GM18505 (cell line): Measurements from ENCODE around the gene ISCA2.

Experiments used
- ATAC-seq: cut with Tn5 transposase; IDR thresholded peaks from one replicate; pipeline ENCODE4 v1.9.1; 2021; ENCODE audit not compliant: unreplicated experiment
- POLR2A ChIP-seq: IDR thresholded peaks from 4 replicates; pipeline ENCODE4 v1.6.1; 2011; ENCODE audit warnings: borderline replicate concordance; ENCODE audit not compliant: insufficient read depth, insufficient read length; ENCODE audit errors: extremely low read depth

The ISCA2 gene

GRCh38 chr14:74505831-74506230 is 12.3 kb downstream of the ISCA2 start:
- no peak for TF ChIP-seq POLR2A

GRCh38 chr14:74506411-74506851 is 12.9 kb downstream of the ISCA2 start:
- ATAC-seq = no peak
- no peak for TF ChIP-seq POLR2A

More at GRCh38 chr14:74505831-74506230, 12.3 kb downstream of the ISCA2 start:
- no peak for ATAC-seq

GRCh38 chr14:74507085-74507484 is 13.5 kb downstream of the ISCA2 start:
- TF ChIP-seq POLR2A = no peak
- no peak for ATAC-seq

GRCh38 chr14:74507840-74508239 is 14.3 kb downstream of the ISCA2 start:
- no peak for ATAC-seq
- no peak for TF ChIP-seq POLR2A

GRCh38 chr14:74508292-74508731 is 14.7 kb downstream of the ISCA2 start:
- no peak for ATAC-seq

GRCh38 chr14:74508844-74509428 is 15.4 kb downstream of the ISCA2 start:
- no peak for TF ChIP-seq POLR2A
- ATAC-seq = no peak

More at GRCh38 chr14:74508292-74508731, 14.7 kb downstream of the ISCA2 start:
- no peak for TF ChIP-seq POLR2A

GRCh38 chr14:74509587-74510222 is 16.1 kb downstream of the ISCA2 start:
- ATAC-seq = no peak
- no peak for TF ChIP-seq POLR2A

GRCh38 chr14:74510223-74510931 is 16.8 kb downstream of the ISCA2 start:
- no peak for TF ChIP-seq POLR2A
- no peak for ATAC-seq

- ATAC-seq = no peak
- TF ChIP-seq POLR2A = no peak
Measured at GRCh38 chr14:74510959-74511409, 17.4 kb downstream of the ISCA2 start.

GRCh38 chr14:74511966-74512830 is 18.6 kb downstream of the ISCA2 start:
- ATAC-seq = no peak
- TF ChIP-seq POLR2A = no peak

GRCh38 chr14:74514471-74514941 is 20.9 kb downstream of the ISCA2 start:
- no peak for TF ChIP-seq POLR2A
- ATAC-seq = no peak

GRCh38 chr14:74515891-74516412 is 22.4 kb downstream of the ISCA2 start:
- TF ChIP-seq POLR2A = no peak
- ATAC-seq = no peak

GRCh38 chr14:74516451-74517160 is 23.0 kb downstream of the ISCA2 start:
- no peak for TF ChIP-seq POLR2A
- ATAC-seq = no peak

GRCh38 chr14:74517731-74518130 is 24.2 kb downstream of the ISCA2 start:
- ATAC-seq = no peak
- no peak for TF ChIP-seq POLR2A
